Activated CD8-positive, alpha-beta memory T cell treated with anti-CD3 and anti-CD28 coated beads for 1 hour (primary cell): ENCODE data around the gene ITPK1.

ENCODE experiments used
- DNase-seq, 2 donors: peaks; one replicate each; pipeline ENCODE4 v3.0.0-alpha.2; 2020; ENCODE audit warnings: low read depth in 1 of 2; ENCODE audit errors: extremely low read depth in 1 of 2

The ITPK1 gene

DNA sequence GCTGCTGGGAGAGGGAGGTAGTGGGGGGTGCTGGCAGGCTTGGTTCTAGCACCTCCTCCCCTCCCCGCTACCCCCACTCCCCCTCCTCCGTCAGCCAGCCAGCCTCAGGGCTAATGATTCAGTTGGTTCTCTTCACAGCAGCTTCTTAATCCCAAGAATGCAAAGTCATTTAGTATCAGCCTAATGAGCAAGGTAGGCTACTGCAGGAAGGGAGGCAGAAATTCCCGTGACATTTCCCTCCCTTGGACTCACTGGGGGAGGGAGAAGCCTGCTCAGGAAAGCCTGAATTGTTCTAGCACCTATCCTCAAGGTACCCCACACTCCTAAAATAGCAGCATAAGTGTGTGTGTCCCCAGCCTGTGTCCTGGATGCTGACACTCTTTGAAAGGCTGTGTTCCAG lies 29.8 kb downstream of the ITPK1 start:
- DNase-seq = no peak

DNA sequence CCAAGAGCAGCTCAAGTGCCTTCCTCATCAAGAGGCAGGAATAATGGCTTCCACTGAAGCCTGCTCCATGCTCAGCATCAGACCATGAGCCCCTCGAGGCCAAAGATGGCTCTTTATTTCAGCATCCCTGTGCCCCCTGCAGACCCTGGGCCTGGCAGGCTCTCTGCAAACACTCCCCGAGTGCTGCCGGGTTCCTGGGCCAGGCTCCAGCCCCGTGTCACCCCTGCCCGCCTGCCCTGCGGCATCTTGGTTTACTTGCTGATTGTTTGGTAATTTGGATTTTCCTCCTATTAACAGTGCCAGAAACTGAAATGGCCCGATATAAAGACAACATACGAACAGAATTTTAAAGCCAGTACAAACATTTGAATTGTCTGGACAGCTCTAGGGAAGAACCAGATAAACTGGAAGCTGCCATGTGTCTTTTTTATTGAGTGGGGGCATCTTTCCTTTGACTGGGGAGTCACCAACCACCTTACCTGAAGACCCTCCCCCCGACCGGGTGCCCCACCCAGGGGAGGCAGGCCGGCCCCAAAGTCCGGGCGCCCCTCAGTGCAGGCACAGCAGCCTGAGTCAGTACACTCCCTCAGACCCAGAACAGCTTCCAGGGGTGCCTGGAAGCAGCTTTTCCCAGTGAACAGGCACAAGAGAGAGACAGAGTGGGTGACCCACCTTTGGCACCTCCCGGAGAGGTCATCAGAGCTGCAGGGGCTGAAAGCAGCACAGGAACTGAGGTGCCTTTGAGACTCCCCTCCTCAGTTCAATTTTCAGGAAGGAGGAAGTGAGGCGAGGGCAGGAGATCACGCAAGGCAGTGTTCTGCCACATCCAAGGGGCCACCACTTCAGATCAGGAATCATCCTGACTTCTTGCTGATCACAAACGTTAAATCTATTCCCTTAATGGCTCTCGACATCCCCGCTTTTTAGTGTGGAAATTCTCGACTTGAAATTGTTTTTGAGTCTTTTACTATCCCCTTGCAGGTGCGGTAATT lies 30.6 kb downstream of the ITPK1 start:
- no peak for DNase-seq

DNA sequence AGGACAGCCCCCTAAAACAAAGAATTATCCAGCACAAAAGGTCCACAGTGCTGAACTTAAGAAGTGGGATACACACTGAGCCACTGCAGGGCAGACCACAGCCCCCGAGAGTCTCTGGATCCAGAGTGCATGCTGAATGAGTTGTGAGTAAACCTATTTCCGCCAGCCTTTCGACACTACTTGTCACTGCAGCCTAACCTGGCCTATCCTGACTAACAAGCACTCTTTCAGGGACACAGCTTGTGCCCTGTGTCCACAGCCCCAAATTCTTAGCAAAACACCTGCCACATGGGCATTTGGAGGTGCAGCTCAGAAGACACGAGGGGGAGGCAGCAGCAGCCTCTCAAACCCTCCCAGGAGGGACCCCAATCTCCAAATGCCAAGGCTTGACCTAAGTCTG lies 31.3 kb downstream of the ITPK1 start:
- DNase-seq = no peak

DNA sequence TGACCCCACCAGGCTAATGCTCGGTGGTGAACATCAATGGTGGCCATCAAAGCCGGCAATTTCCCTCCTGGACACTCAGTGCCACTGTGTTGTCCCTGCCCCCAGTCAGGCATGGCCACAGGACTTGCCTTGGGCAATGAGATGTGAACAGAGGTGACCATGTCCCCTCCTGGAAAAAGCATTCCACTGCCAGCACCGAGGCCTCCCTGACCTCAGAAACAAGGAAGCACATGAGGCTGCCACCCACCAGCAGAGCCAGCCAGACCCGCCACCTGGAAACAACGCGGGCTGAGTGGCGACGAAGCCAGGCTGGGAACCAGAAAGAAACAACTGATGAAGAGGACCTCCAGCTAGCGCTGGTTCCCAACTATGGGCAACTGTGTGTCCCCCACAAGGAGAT lies 31.8 kb downstream of the ITPK1 start:
- DNase-seq = no peak

DNA sequence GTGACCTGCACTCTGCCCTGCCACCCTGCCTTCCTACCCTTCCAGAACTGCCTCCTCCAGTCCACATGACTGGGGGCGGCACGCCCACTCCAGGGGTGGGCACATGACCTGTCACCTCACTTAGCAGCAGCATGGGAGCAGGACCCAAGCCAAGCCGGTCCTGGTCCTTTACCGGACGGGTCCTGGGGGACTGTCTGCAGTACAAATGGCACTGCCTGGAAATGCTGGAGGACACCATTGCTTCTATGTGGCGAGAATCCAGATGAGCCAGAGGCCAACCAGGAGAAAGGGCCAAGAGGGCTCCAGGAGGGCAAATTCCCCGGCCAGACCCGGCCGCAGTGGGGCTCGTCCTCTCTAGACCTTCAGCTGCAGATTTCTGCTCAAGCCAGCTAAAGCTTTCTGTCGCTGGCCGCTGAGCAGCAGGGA lies 33.1 kb downstream of the ITPK1 start:
- no peak for DNase-seq

DNA sequence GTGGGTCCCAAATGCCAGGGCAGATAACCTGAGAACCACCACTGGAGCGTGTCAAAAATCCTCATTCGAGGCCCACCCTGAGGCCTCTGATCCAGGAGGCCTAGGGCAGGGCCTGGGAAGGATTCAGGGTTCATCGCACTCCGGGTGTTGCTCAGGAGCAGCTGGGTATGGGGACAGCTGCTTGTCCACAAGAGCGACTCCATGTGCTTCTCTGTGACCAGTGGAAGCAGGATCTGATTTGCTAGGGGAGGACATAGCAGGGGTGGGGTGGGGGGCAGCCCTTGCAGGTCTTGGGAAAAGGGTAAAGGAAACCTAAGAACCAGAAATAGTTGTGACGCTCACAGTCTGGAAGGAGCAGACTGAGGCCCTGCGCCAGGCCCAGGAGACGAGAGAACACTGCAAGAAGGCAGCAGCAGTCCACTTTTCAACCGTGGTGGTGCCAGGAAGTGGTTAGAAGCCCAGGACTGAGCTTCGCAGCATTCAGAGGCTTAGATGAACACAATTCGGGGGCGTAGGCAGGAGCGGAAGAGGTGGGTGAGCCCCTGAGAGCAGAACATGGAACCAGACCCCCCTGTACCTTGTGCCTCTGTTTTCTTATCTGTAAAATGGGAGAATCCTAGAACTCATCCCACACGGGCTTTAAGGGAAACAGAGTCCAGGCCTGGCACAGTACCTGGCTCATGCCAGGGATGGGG lies 33.7 kb downstream of the ITPK1 start:
- no peak for DNase-seq

DNA sequence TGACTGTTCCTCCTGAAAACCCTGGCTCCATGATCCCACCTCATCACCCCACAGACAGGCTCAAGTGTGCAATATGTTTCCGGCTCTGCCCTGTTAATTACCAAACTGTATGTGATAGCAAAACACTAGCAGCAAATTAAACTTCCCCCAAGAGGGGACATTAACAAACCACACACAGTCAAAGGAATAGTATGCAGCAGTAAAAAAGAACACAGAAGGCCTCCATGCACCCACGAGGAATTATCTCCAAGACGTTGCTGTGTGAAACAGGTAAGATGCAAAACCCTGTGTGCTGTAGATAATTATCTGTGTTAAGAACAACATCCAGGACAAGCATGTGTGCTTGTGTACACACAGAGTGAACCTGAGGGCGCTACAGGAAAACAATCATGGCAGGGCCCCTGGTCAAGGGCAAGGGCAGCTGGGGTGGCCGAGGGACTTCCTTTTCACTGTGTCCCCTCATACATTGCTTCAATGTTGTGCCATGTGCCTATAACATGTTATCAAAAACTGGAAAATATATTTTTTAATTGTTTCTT lies 35.8 kb downstream of the ITPK1 start:
- DNase-seq = no peak

DNA sequence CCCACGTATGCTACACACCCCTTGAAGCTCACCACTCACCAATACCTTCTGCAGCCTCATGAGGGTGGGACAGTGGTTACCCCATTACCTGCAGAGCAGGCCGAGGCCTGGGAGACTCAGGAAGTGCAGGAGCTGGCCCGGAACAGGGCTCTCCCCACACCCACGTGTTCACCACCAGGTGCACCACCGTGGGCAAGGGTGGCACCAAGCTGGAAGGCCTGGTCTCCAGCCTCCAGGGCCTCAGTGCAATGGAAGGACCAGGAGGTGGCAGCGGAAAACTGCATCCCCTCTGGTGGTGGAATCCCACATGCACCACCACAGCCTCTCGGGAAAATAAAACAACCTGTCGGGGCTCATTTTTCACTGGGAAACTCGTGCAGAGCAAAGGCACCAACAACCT lies 36.4 kb downstream of the ITPK1 start:
- no peak for DNase-seq

DNA sequence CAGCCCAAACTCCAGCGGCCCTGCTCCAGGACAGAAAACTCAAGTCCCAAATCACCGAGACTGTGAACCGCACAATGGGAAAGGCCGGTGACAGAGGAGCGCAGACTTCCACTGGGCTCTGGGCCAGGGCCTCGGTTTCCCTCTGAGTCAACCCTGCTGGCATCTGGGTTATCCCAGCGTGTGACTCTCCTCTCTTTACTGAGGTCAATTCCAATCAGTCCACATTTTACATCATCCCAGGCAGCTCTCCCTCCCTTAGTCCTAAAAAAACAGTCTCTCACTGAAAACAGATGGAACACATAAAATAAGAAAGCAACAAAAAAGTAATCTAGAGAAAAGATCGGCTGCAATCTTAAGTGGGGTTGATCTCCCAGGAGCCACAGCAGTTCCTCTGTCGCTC lies 36.9 kb downstream of the ITPK1 start:
- DNase-seq = no peak

DNA sequence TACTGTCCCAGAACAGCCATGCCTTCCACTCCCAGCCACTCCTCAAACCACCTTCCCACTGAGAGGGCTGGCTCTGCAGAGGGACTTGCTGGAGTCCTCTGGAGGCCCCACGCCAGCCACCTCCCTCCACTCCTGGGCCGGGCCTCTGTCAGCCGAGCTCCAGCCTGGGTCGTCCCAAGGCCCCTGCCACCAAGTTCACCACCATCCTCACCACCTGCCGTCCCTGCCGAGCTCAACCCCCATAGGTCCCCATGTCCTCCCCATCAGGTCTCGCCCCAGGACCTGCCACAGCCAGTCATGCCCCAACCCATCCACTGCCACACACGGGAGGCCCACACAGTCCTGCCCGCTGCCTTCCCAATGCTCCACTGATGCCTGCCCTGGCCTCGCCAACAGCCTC lies 39.0 kb downstream of the ITPK1 start:
- DNase-seq = no peak

DNA sequence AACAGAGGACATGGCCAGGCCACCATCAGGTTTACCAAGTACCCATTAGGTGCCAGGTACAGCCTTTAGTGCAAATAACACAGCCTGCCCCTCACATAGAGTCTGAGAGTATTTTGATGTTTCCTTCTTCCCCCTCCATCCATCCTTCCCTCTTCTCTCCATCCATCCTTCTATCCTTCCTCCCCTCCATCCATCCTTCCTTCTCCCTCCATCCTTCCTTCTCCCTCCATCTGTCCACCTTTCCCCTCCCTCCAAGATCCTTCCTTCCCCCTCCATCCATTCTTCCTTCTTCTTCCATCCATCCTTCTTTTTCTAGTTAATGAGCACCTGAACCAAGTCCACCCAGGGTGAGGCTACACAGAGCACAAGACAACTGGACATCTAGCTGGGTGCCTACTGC lies 39.8 kb downstream of the ITPK1 start:
- DNase-seq = no peak

DNA sequence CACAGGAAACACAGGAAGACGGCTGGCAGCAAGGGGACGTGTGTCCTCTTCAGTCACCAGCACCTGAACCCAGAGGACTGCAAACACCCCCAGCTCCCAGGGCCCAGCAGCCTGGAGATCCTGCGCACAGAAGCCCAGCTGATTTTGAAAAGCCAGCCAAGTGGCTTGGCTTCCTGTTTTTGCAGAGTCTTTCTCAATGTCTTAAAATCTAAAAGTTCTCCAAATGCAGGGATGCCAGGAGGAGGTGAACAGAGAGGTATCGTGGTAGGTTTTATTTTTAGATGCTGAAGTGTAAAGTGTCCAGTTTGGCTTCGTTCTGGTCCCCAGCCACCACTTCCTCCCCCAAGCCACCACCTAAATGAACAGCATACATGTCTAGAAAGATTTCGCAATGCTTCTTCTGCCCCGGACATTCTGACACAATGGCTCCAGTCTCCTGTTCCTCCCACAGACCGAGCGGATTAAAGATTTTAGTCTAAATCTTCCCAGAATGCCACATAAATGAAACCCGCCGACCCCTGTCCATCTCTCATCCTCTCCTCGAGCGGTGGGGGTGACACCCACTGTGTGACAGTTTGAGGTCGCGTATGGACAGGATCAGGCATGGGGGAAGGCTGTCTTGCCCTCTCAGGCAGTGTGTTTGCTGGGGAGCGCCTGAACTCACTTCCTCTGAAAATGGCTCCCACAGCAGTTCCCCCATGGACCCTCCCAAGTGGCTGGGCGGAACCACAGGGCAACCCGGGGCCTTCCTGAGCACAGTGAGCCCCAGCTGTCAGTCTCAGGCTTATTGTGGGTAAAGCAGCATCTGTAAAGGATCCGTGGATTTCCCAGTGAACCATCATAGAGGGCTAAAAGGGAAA lies 41.6 kb downstream of the ITPK1 start:
- DNase-seq = no peak

DNA sequence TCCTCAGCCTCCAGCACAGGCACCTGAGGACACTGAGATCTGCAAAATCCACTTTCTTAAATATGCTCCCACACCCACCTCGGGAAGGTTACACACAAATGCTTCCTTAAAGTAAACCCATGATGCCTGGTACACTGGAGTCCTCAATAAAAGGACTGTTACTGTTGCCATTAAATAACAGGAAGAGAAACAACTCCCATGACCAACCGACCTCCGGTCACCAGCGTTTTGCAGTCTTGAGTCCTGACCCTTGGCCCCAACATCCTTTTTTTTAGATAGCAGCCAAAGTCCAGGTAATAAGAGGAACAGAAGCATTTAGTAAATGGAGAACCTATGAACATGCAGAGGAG lies 42.4 kb downstream of the ITPK1 start:
- no peak for DNase-seq

DNA sequence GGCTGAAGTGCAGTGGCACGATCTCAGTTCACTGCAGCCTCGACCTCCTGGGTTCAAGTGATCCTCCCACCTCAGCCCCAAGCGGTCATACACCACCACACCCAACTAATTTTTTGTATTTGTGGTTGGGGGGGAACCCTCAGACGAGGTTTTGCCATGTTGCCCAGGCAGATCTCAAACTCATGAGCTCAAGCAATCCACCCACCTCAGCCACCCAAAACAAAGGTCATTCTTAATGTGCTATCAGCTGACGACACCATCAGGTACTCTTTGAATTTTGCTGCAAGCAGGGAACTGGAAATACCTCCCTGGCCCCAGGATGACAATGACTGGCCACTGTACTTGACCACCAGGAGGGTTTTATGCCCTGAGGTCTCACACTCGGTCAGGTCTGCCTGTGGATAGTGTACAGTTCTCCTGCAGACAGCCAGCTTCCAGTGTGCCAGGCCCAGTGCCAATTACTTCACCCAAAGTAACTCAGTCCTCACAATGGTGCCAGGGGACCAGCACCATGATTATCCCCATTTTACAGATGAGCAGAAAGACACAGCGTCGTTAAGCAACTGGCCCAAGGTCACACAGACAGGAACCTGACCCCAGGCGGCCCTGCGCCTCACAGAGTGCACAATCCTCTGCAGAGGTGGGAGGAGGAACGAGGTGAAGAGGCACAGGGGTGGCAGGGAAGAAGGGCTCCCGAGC lies 42.9 kb downstream of the ITPK1 start:
- DNase-seq = no peak

DNA sequence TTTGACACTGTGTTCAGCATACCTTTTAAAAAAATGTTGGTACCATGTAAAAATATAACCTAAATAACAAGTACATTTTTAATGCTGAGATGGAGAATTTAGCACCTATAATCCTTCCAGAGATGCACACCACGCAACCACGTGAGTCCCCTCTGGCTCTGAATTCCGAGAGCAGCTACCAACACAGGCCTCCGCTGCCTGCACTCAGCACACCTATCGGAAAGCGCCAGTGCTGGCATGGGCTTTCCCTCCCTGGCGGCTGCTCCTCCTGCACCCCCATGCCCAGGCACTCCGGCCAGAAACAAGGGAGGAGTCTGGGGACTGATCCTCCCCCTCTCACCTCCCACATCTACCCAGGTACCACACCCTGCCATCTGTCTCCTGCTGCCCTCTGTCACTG lies 47.0 kb downstream of the ITPK1 start:
- no peak for DNase-seq

DNA sequence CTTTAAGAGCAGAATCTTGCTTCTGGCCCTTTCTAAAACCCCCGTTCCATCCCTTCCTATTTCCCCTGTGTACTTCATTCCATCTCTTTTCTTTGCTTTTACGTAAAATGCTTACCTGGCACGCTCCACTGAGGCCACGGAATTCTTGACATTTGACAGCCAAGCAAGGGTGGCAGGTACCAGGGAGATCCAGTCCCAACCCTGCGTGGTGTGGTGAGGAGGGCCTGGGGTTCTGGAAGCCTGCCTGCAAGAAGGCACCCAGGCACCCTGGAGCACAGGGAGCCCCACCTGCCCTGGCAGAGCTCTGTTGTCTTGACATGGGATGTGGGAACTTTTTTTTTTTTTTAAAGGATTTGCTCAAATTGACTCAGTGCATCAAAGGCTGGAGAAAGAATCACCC lies 48.6 kb downstream of the ITPK1 start:
- DNase-seq = no peak

DNA sequence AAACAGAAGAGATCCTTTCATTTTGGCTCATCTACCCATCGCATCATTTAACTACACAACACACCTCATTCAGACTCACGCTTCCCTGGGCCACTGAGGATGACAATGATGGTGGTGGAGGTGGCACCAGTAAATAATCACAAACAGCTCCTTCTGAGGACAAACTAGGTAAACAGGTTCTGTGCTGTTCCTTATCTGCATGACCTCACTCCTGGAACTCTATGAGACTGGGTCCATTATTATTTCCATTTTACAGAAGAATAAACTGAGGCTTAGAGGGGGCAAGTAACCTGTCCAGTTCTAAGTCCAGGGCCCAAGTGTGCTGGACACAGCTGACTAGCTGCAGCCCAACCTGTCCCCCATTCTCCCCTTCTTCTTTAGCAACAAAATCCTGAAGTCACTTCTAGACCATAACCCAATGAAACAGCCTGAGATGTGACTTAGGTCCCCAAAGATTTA lies 50.4 kb downstream of the ITPK1 start:
- no peak for DNase-seq

DNA sequence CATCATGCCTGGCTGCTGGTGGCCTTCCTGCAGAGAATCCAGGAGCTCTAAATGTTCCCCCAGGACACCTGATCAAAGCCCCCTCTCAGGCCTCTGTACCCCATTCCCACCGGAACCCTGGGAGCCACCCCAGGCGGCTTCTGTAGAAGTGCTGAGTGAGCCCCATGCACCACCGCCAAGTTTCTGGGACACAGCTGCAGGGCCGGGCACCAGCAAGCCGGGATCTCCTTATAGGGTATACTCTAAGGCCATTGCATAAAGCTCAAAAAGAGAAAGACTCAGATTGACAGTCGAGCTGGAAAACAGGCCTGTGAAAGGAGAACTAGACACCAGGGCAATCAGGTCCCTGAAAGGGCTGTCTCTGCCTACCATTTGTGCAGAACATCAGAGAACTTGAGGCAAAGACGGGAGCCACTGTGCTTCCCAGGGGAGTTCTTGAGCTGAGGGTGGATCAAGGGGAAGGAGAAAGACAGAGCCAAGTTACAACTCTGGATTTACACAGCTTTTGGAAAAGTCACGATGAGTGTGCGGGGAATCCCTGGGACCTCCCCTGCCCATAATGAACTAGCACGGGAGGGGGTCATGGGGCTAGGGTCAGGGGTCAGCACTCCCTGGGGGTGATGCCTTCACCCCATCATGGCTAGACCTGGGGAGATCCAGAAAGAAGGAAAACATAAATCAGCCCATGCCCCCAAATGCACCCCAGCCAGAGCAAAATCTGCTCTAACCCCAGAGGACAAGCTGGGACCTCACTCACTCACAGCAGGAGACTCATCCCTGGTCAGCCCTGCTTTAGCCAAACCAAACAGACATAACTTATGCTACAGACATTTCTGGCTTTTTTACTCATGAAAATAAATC lies 51.1 kb downstream of the ITPK1 start:
- DNase-seq = no peak

DNA sequence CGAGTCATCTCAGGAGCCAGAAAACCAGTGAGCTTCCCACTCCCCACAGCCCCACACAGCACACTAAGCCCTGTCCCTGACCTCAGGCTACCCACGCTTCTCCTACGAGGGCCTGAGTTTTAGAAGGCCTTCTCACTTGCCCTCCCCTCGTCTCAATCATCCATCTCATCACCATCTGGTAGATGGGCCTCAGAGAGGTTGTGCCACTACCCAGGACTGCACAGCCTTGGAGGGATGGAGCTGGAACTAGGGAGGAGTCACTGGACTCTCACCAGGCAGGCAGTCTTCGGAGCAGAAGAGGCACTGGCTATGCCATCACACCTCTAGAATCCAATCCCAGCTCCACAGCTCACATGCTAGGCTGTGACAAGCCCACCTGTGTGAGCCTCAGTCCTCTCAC lies 52.3 kb downstream of the ITPK1 start:
- no peak for DNase-seq
